GM12864 (cell line): Measurements from ENCODE around the gene PHKB.

Experiments
- DNase-seq: peaks from one replicate; pipeline ENCODE4 v3.0.0-alpha.2; 2011; ENCODE audit warnings: low read depth
- H3K4me3 ChIP-seq: 2 replicates; pipeline ENCODE4 v1.5.1; 2011; ENCODE audit warnings: mild to moderate bottlenecking, low read depth, low read length, control low read depth
- CTCF ChIP-seq: IDR thresholded peaks from 2 replicates; pipeline ENCODE4 v1.5.1; 2011; ENCODE audit warnings: low read depth, mild to moderate bottlenecking, moderate library complexity, low read length, control low read depth, inconsistent platforms; ENCODE audit errors: missing control alignments

The PHKB gene

DNA sequence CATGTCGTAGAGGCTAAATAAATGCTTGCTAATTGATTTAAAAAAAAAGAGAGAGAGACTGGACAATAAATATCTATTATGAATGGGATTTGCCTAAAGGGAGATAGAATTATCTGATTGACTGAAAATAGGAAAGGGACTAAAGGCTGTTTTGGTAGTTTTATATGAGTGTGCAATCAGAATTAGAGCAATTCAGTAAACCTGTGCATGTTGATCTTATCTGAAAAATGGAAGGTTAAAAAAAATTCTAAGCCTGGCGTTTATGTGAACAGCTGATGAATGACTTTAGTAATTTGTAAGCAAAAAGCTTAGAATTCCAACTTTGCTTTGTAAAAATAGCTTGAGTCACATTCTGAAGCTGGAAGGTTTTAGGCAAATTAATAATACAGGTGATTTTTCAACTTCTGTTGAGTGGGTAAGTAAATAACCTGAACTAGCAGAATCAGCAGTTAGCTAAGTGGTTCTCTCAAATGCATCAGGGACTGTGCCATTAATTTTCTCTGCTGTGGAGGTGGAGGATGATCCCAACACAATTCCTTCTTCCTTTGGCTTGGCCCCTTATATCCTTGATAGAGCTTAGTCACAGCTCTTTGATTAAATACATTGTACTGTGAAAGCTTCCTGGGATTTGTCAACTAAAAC, 254.4 kb downstream of the PHKB start:
- no peak for DNase-seq
- H3K4me3 ChIP-seq = no peak overlapping the region
- TF ChIP-seq CTCF = no peak

GRCh38 chr16:47716571-47716970, 255.4 kb downstream of the PHKB start:
- TF ChIP-seq CTCF = no peak
- H3K4me3 ChIP-seq = no peak overlapping the region
- DNase-seq = no peak

DNA sequence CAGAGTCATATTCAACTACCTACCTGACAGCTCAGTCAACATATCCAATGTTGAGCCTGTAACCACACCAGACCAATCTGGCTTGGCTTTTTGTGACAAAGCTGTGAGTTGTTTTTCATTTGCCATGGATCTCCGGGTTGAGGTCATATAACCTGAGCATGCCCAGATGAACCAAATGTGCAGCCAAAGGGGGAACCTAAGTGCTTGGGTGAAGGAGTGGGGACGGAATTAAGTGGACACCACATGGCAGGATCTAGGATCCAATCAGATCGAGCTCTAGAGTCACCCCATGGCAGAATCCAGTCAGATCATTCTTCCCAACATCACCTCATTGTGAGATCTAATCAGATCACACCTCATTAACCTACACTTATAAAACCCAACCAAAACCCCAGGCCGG, 258.6 kb downstream of the PHKB start:
- no peak for TF ChIP-seq CTCF
- no peak overlapping the region for H3K4me3 ChIP-seq
- DNase-seq = no peak

GRCh38 chr16:47721006-47721637, 260.0 kb downstream of the PHKB start:
- no peak for DNase-seq
- TF ChIP-seq CTCF = no peak

DNA sequence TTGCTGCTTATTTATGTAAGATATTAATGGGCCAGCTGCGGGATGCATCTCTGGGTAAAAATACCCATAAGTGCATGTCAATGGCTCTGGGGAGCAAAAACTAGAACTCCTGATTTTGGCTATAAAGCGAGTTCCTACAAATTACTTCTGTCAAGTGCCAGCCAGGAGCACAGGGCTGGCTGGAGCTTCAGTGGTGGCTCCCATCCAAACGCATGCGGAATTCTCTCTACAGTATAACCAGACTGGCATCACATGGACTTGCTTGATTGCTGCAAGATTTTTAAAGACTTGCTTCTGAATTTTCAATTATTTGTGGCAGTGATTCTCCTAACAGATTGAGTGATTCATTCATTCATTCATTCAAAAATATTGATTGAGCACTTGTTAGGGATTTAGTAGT, 260.9 kb downstream of the PHKB start:
- H3K4me3 ChIP-seq = no peak overlapping the region
- no peak for DNase-seq
- TF ChIP-seq CTCF = no peak

More at GRCh38 chr16:47721006-47721637, 260.0 kb downstream of the PHKB start:
- H3K4me3 ChIP-seq = no peak overlapping the region

DNA sequence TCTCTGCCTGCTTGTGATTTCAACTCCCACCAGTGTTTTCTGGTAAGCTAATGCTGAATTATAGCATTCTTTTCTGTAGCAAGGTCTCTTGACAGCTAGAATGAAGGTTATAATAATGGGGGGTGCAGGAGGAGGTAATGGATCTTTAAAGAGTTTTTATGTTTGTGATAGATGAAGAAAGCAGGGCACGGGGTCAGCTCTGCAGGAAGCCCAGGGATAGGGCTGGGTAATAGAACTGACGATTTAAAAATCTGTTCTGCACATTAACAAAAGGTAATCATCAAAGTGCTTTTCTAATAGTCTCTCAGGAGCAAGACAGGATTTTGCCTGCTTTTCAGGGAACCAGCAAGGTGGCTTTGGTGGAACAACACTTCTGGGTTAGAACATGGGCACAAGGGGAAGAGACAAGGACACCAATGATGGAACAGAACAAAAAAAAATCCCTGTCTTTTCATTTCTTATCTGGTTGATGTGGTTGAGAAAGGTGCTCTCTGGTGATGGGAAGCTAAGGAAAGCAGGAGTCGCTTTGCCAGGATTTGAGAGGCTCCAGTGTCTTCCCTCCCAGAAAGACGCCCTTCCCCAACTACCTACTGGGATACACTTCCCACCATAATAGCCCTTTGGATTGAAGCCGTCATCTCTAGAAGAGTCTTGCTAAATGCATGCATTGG, 263.1 kb downstream of the PHKB start:
- no peak for DNase-seq
- no peak for TF ChIP-seq CTCF

More for the DNA sequence above, 263.1 kb downstream of the PHKB start:
- H3K4me3 ChIP-seq = no peak overlapping the region
